DMS153 treated with DMSO at 0.1 percent for 48 hours (cell line): Measurements from ENCODE around the gene SLC29A4.
"Not testable (repeated sequence)": the region's sequence is repeated elsewhere in the genome, so short reads cannot be mapped to it uniquely, and the experiment has no call there.

ENCODE experiments used
- DNase-seq: peaks from one replicate; lab custom pipeline; 2025; ENCODE audit not compliant: unreplicated experiment; lab: John Stamatoyannopoulos, UW

SLC29A4 gene

DNA sequence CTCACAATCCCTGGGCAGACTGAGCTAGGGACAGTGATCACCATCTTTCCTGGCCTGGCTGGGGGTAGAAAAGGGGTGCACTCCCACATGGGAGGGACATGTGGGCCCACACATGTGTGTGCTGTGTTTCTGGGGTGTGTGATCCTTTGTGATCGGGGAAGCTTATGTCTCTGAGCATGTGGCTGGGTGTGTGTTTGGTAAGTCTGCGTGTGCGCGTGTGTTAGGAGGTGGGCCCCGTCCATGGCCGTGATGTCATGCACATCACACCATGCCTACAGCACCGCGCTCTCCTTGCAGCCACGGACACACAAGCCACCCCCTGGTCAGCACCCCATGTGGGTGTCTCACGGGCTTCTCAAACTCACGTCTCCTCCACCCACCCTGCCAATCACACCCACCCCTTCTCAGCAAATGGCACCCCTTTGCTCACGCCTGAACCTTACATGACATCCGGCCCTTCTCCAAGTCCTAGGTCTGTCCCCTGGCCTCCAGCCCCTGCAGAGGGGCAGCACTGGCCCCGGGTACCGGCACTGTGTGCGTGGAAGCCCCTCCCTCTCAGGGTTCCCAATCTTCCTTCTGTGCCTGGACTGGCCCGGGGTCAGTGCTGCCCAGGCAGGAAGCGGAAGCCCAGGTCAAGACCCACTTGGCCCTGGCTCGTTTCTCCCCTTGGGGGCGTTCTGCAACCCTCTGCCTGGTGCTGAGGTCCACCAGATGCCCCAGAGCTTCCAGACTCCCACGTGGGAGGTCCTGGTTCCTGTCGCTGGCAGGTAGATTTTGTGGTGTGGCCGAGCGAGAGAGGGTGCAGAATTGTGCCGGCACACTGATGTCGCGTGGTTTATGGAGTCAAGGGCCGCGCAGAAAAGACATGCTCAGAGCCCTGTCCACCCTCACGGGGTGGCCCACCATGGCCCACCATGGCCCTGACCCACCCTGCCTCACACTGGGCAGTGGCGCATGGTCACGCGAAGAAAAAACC, 12.6 kb downstream of the SLC29A4 start:
- DNase-seq, result no peak

DNA sequence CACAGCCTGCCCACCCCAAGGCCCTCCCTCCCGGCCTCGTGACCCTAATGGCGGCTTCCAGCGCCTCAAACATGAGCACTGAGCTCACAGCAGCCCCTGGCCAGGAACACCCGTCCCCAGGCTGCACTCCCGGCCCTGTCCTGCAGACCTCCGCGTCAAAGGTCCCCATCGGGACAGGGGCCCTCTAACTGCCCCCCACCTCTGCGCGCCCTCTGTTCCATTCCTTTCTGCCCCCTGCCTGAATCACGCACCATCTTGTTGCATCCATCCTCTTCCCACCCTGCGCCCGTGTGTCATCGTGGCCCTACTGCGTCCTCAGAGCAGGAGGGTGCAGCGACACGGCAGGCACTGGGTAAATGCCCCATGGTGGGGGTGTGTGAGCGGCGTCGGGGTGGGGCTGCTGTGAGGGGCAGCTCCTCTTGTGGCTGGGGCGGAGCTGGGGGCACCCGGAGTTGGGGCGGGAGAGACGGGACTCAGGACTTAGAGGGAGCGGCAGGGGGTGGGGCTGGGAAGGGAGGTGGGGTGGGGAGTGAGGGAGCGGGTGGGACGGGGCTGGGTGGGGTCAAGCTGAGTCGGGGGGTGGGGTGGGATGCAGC, 13.4 kb downstream of the SLC29A4 start:
- no peak for DNase-seq

DNA sequence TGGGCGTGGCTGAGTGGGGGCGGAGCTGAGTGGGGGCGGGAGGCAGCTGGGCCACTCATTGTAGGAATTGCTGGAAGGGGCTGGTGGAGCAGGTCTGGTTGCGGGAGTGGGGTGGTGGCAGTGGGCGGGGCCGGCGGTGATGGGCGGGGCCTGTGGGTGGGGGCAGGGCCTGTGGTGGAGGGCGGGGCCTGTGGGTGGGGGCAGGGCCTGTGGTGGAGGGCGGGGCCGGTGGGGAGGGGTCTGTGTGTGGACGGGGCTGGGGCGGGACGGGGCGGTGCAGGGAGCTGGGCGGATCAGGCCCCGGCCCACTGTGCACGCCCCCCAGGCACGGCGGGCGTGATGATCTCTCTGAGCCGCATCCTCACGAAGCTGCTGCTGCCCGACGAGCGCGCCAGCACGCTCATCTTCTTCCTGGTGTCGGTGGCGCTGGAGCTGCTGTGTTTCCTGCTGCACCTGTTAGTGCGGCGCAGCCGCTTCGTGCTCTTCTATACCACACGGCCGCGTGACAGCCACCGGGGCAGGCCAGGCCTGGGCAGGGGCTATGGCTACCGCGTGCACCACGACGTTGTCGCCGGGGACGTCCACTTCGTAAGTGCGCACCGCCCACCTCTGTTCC, 14.0 kb downstream of the SLC29A4 start:
- DNase-seq, result no peak

DNA sequence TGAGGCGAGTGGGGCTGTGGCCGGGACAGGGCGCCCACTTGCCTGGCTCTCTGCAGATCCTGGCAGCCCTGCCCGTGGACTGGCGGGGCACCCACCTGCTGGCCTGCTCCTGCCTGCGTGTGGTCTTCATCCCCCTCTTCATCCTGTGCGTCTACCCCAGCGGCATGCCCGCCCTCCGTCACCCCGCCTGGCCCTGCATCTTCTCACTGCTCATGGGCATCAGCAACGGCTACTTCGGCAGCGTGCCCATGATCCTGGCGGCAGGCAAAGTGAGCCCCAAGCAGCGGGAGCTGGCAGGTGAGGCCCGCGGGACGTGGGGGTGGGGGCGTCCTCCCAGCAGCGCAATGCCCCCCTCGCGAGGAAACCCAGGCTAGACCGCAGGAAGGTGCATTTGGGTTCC, 17.6 kb downstream of the SLC29A4 start:
- no peak for DNase-seq

DNA sequence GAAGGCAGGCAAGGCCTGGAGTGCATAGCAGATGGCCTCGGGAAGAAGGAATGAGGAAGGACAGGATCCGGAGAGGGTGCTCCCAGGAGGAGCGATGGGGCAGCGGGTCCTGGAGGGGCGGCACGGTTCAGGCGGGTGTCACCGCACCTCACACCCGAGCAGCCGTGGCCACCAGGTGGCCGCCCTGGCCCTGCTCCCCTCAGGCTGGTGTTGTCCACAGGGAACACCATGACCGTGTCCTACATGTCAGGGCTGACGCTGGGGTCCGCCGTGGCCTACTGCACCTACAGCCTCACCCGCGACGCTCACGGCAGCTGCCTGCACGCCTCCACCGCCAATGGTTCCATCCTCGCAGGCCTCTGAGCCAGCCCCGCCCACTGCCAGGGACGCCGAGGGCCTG, 19.8 kb downstream of the SLC29A4 start:
- no peak for DNase-seq

DNA sequence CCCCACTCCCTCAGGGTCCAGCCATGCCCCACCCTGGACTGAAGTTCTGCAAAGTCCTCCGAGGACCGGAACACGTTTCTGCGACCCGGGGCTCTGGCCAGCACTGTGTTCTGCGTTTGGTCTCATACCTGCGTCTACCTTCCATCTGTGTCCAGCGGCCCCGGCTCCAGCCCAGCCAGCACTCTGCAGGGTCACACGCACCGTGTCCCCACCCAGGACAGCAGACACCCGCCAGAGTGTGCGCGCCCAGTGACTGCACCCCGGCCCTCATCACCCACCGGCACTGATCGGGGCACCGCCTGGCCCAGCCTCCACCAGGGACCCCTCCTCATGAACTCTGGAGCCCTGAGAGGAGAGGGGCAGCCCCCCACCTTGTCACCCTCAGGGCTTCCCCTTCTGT, 20.3 kb downstream of the SLC29A4 start:
- no peak for DNase-seq

DNA sequence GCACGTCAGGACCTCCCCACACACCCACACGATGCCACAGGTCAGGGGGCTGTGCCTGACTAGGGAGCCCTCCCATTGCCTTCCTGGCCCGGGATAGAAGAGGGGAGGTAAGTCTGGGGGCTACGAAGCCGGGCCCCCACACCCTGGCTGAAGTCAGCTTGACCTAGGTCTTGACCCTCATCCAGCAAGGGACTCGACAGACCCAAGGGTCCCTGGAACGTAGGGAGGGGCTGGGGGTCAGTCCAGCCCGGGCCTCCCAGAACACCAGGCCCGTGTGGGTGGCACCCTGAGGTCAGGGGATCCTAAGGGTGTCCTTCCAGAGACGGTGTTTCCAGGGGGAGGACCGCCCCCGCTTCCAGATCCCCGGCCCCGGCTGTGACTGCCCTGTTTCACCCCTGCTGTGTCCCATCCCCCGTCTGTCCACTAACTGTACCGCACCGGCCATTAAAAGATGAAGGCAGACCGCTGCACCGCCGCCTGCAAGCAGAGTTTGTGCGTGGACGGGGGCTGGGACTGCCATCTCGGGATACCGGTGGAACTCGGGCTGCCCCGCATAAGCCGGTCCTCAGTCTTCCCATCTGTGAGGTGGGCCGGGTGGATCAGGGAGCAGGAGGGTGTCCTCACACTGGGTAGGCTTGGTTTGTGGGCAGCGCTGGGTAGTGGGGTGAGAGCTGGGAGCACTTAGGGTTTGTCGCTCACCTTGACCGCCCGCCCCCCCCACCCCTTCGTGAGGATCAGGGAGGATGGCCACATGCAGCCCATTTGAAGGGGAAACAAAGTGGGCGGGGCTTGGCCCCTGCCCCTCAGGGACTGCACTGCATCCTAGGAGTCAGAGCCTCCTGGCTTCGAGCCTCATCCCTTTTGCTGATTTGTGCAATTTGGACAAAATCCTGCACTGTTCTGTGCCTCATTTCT, 21.1 kb downstream of the SLC29A4 start:
- no peak for DNase-seq

DNA sequence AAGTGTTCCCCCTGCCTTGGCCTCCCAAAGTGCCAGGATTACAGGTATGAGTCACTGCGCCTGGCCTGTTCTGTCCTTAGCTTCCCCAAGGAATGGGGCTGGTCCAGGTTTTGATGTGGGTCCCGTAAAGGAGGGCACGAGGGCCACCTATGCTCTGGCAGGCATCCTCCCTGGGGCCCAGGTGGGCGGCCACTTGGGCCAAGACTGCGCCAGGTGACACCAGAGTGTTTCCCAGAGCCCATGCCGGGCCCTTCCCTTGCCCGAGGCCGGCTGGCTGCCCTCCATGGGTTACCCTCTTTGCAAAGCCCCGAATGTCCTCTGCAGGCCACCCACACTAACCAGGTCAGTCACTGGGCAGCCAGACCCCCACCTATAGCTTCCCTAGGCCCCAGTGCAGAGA, 22.3 kb downstream of the SLC29A4 start:
- DNase-seq, result not testable (repeated sequence)

DNA sequence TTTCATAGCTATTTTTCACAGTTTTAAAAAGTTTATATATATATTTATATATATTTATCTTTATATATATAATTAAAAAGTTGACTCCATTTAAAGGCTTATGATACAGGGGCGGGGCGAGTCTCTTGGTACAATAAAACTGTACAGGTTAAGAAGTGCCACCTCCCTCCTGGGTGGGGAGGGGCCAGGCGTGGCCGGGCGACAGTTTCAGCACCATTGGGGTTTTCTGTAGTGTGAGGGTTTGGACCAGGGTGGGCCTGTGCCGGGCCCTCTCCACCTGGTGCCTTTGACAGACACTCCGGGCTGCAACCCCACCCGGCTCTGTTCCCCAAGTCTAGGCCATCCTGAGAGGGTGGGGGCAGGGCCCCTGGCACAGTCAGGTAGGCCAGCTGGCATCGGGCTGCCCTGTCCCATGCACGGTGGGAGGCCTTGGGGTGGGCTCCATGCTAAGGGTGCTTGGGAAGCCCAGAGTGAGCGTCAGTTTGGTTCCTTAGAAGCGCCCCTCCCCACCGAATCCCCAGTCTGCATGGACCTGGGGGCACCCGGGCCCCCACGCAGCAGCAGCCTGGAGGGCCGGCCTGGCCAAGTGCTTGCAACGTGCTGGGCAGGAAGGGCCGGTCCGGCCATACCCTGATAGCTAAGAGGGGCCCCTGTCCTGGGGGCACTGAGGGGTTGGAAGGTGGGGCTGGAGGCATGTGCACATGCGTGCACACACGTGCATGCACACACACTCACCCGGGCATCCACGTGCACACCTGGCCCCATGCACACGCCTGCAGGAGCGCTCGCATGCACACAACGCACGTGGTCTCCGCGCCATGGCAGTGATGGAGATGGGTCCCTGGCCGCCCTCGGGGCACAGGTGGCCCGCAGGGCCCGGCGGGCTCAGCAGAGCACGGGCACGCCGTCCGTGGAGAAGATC, 24.7 kb downstream of the SLC29A4 start:
- DNase-seq, result not testable (repeated sequence)

DNA sequence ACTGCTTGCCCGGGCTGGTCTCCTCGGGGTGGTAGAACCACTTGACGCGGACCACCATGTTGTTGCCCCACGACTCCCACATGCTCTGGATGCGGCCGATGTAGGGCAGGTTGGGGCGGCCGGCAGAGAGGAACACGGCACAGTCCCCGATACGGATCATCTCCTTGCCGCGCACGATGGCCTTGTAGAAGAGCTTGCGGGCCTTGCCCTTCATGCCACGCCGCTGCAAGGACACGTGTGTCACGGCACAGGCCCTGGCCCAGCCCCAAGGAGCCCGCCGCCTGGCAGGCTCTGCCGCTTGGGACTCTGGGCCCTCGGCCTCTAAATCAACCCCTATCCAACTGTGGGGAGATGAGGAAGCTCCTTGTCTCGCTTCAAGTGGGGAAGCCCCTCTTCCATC, 26.4 kb downstream of the SLC29A4 start:
- no peak for DNase-seq

DNA sequence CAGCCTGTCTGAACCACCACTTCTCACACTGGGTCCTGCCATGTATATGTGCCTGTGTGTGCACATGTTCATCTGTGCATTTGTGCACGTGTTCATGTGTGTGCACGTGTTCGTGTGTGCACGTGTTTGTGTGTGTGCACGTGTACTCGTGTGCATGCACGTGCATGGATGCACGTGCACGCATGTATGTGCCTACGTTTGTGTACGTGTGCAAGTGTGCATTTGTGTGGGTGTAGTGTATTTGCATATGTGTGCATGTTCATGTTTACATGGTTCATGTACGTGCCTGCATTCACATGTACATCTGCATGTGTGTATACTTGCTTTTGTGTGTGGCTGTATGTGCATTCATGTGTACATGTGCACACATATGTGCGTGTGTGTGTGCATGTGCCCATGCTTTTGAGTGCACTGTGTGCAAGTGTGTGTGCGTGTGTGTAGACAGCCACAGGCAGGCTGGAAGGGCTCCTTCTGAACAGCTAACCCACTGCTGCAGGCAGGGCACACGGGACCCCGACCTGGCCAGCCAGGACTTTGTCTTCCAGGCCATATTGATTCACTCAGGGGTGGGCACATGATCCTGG, 28.2 kb downstream of the SLC29A4 start:
- DNase-seq, result no peak

DNA sequence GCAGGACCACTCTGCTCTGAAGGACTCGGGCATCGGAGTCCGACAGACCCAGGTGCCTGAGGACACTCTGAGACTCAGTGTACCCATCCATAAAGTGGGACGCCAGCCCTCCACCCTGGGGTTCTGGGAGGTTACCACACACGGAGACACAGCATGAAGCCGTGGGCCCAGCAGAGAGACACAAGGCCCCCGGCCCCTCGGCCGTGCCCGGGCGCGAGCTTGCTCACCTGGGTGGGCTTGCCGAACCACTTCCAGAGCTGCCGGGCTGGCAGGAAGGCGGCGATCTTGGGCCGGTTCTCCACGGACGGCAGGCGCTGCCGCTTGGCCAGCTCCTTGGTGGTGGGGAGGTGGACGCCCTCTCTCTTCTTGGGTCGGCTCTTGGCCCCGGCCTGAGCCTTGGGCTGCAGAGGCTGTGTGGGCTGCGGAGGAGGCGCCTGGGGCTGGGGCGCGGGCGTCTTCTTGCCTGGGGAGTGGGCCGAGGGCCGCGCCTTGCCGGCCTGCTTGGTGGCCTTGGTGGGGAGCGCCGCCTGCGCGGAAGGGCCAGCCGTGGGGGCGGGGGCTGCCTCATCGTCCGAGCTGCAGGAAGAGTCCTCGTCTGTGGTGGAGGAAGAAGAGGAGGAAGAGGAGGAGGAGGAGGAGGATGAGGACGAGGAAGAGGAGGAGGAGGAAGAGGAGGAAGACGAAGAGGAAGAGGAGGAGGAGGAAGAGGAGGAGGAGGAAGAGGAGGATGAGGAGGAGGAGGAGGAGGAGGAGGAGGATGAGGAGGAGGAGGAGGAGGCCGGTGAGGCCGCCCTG, 29.7 kb downstream of the SLC29A4 start:
- not testable (repeated sequence) for DNase-seq

DNA sequence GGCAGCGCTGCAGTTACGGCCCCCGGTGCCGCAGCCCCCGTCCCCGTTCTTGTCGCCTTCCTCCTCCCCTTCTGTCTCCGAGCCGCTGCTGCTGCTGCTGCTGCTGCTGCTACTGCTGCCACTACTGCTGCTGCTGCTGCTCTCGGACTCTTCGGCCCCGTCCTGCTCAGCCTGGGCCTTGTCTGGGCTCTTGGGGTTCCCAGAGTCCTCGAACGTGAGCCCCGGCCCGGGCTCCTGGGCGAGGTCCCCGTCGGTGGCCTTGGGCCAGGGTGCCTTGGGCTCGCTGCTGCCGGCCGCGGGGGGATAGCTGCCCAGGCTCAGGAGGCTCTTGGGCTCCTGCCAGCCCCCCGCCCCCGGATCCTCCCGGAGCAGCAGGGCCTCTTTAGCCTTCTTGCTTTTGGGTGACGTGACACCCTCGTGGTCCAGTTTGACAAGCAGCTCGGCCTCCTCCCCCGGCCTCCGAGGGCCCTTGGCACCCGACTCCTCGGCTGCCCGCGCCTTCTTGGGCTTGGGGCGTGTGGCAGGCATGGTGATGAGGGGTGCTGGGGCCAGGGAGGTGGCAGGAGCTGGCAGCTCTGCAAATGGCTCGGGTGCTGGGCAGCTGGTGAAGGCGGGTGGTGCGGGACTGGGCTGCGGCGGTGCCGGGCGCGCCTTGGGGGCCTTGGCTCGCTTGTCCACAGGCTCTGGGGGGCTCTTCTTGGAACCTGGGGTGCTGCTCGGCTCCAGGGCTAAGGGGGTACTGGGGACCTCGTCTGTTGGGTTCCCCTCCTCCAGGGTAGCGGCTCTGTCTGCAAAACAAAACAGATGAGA, 30.5 kb downstream of the SLC29A4 start:
- not testable (repeated sequence) for DNase-seq

DNA sequence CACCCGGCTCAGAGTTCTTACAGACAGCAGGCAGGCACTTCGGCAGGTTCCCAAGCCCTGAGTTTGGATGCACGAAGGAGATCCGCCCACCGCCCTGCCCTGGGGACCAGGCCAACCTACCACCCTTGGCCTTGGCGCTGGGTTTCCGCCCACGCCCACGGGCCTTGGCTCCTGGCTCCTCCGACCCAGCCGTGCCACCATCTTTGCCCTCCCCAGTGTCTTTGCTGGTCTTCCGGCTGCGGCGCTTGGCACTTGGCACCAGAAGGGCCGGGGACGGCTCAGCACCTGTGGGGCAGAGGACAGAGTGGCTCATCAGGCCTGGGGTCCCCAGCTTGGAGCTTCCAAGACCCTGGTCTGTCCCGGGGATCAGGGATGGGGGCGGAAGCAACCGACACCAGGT, 32.1 kb downstream of the SLC29A4 start:
- DNase-seq, result no peak

DNA sequence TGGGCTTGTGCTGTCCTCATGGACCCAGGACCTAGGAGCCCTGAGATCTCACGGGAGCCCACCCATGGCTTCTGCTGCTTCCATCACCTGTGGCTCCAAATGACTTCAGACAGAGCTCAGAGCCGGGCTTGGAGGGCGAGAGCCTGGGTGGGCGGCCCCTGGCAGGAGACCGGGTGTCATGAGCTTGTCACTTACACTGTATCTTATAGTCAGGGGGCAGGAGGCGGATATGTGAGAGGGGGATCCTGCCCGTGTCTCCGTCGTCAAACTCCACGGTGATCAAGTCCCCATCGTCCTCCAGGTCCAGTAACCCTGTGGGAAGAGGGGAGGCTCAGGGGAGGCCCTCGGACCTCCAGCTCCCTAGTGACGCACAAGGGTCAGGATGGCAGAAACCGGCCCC, 33.0 kb downstream of the SLC29A4 start:
- no peak for DNase-seq

DNA sequence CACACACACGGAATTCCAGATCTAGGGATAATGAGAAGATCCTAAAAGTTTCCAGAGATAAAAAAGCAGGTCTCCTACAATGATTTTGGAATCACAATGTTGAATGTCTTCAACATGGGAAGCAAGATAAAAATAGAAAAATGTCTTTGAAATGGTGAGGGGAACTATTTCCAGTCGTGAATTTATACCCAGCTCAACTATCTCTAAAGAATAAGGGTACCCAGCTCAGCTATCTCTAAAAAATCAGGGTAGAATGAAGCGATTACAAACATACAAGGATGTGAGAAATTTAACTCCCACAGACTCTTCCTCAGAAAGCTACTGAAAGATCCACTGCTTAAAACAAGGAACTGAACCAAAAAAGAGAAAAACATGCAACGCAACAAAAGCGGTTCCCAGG, 35.9 kb downstream of the SLC29A4 start:
- DNase-seq, result not testable (repeated sequence)

DNA sequence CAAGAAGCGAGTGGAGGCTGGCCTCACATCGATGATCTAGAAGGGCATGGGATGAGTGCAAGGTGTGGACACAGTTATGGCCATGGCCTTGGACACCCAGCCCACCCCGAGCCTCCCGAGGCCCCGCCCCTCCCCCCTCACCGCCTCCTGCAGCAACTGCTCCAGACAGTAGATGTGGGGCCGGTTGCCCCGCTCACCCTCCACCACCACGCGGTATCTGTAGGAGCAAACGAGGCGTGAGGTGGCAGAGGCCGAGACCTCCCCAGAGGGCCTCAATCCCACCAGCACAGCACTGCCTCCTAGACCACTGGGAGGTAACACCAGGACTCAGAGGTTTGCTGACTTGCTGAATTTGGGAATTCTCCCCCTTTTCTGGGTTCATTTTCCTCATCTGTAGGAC, 37.6 kb downstream of the SLC29A4 start:
- no peak for DNase-seq
